Fibroblast of the conjunctiva (primary cell): ENCODE measurements around the gene NAA10.

Experiments used
- DNase-seq: peaks from one replicate; pipeline ENCODE4 v3.0.0-alpha.2; 2010; ENCODE audit warnings: low read depth

Gene NAA10

GRCh38 chrX:153883163-153883843 is 51.5 kb downstream of the NAA10 start:
- no peak for DNase-seq

GRCh38 chrX:153882557-153882956 is 52.3 kb downstream of the NAA10 start:
- DNase-seq: no peak

- DNase-seq: no peak
These were observed 52.7 kb downstream of the NAA10 start for GRCh38 chrX:153882086-153882498.

- DNase-seq: no peak
These were observed 53.6 kb downstream of the NAA10 start for GRCh38 chrX:153881281-153881680.

- DNase-seq: no peak
These were observed 54.4 kb downstream of the NAA10 start for GRCh38 chrX:153880440-153880815.

- no peak for DNase-seq
These were observed 54.9 kb downstream of the NAA10 start for GRCh38 chrX:153879741-153880439.
